Renal cortex interstitium (tissue), 11 donors: Measurements from ENCODE around the gene ZNF451. TPM values are rescaled to one million over a fixed set of nuclear protein-coding genes. Genes with fewer than 3 reads are reported as not detected.

Source experiments
- DNase-seq, 11 donors: peaks; one replicate each; pipeline ENCODE4 v3.0.0-alpha.2; 2013; ENCODE audit warnings: low read depth in 9 of 11, low spot score in 4 of 11; ENCODE audit errors: extremely low read depth in 1 of 11
- polyA plus RNA-seq, 3 donors: library from polyadenylated mRNA; unstranded; fragments of 120-200 nt; gene quantifications; one replicate each; pipeline ENCODE4 v1.2.1, GENCODE V29; 2013; ENCODE audit not compliant: insufficient read length in 3 of 3

The ZNF451 gene
- polyA plus RNA-seq, 3 donors, result 31.0 to 46.6 (median 39.1) TPM

- DNase-seq, result no peak
Measured at GRCh38 chr6:57182017-57182432, 92.0 kb downstream of the ZNF451 start.

DNA sequence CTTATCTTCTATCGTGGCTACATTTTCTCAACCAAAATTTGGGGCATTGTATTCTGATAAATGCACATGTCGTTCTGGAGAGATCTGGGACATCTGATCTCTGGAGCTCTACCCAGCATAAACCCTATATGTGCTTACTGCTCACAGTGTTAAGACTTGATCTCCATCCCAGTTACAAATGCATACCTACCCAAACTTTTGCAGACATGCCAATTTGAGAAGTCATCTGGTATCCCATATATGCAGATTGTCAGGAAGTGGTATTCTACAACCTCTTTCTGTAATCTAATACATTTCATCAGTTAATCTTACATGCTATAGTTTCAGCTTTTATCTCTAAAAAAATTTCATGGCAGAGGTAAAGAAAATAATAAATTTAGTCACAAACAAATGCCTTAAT is 93.3 kb downstream of the ZNF451 start:
- DNase-seq, result no peak

DNA sequence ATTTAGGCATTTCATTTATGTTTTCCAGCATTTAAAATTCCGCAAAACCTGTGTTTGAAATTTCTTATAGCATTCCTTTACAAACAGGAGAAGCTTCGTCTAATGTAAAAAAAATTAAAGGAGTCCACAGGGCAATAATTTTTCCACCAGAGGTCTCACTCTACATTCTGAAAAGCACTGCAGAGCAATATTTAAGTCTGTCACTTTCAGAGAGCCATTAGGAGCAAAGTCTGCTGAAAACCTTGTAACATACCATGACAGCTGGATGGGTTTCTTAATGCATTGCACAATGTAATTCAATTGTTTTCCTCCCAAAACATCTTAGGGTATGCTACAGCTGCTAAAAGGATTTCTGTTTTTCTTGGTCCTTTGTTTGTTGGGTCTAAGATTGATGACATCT is 100.2 kb downstream of the ZNF451 start:
- DNase-seq, result peak in 2 of 11 donors; percentile 16 to 35

- DNase-seq, result no peak
Measured at GRCh38 chr6:57193177-57193576, 103.2 kb downstream of the ZNF451 start.

DNA sequence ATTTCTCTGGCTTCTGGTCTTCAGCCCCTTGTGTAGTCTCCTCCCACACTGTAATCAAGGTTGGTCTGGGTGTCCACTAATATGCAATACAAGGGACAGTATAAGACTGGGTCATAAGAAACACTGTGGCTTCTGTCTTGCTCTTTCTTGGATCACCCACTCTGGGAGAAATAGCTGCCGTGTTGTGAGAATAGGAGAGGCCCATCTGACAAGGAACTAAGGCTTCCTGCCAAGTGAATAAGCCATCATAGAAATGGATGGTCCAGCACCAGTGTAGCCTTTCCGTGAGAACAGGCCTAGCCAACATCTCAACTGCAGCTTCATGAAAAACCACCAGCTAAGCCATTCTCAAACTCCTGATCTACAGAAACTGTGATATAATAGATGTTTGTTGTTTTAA is 105.5 kb downstream of the ZNF451 start:
- DNase-seq, result no peak

DNA sequence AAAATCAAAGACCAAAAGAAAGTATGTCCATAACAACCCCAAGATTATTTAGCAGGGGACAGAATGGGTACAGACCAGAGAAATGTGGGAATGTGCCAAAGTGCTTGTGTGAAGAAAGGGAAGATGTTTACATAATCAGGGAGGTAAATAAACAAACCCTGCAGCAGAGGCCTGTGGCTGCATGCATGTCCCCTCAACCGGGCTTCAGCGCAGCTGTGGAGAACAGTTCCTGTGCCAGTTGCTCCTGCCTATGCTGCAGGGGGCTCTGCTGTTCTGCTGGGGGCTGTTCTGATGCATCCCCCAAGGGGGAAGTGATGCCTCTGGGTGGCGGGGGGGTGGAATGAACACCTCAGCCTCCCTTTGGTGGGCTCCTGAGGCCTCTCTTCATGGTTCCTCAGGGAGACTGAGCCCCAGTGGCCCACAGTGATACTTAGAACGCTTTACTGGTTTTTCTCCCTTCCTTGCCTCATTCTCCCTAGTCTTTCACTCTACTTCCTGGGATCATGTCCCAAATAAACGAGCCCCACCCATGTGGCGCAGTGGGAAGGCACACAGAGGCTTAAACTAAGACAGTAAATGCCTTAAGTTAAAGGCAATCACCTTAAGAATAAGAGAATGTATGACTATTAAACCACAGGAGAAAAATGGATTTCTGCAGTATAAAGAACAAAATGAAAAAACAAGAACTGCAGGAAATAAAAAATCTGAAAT is 109.1 kb downstream of the ZNF451 start:
- DNase-seq, result no peak

- no peak for DNase-seq
Measured at GRCh38 chr6:57201718-57202117, 111.7 kb downstream of the ZNF451 start.

DNA sequence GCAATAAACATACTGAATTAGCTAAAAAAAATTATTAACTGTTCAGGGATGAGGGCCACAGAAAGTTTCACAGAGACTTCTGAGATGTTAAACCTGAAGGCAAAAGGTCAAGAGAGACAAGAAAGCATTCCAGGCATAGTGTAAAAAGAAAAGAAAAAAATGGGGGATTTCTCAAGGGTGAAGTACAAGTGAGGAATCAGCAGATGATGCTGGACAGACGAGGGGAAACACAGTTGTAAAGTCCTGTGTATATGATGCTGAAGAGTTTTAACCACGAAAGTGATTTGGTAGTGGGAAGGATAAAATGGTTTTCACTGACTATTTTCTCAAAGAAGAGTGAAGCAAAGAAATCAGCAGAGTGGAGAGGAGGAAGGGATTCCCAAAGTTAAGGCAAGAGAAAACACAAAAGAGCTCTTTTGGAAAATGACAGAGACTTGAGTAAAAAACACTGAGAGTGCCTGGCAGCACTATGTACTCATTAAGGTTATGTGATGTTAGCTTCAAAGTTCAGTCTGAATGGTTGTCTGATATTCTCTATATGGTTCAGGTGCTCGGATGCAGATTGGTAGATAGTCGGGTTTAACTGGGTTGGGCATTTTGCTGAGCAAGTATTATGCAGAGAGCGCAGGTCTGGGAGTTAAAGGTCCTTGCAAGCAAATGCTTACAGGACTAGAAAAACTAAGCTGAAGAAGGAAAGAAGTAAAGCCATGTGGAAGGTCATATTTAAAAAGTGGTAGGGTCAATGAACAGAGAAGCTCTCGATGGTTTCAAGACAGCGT is 115.8 kb downstream of the ZNF451 start:
- no peak for DNase-seq

DNA sequence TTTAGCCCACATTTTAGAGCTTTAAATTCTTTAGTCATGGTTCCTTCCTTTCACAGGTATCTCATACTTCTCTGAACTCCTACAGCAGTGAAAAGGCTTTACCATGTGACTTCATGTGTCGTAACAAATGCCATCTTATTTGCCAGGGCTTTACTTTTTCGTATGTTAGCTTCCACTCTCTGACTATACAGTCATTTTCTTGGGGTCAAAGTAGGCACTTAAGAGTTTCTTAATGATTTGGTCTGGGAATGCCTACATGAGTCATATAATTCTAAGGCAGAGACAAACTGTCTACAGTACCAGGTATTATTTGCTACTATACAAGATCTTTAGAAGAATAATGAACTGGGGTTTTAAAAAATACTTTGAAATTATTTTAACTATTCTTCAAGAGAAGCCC is 117.2 kb downstream of the ZNF451 start:
- no peak for DNase-seq

DNA sequence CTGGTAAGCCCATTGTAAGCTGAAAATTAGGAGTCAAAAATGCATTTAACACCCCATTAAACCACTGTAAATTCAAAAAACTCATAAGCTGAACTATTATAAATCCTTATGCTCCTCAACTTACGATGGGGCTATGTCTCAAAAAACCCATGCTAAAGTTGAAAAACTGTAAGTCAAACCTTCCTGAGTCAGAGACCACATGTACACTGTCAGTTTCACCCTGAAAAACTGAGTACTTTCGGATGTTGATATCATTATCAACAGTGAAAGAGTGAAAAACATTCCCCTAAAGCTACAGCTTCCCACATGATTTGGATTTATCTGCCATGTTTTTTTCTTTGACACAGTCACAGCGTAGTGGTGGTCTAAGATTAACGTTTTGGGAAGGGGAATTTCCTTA is 117.9 kb downstream of the ZNF451 start:
- no peak for DNase-seq

- no peak for DNase-seq
Measured at GRCh38 chr6:57209030-57209429, 119.0 kb downstream of the ZNF451 start.

- DNase-seq, result no peak
Measured at GRCh38 chr6:57210060-57210459, 120.1 kb downstream of the ZNF451 start.

DNA sequence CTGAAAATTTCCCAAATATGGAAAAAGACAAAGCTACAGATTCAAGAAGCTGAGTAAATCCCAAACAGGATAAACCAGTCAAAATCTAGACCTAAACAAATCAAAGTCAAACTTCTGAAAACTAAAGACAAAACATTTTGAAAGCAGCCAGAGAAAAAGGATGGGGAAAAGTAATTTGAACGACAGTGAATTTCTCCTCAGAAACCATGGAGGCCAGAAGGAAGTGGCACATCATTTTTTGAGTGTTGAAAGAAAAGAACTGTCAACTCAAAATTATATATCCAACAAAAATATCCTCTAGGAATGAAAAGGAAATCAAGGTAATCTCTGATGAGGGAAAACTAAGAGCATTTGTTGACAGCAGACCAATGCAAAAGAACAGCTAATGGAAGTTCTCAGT is 125.3 kb downstream of the ZNF451 start:
- no peak for DNase-seq

DNA sequence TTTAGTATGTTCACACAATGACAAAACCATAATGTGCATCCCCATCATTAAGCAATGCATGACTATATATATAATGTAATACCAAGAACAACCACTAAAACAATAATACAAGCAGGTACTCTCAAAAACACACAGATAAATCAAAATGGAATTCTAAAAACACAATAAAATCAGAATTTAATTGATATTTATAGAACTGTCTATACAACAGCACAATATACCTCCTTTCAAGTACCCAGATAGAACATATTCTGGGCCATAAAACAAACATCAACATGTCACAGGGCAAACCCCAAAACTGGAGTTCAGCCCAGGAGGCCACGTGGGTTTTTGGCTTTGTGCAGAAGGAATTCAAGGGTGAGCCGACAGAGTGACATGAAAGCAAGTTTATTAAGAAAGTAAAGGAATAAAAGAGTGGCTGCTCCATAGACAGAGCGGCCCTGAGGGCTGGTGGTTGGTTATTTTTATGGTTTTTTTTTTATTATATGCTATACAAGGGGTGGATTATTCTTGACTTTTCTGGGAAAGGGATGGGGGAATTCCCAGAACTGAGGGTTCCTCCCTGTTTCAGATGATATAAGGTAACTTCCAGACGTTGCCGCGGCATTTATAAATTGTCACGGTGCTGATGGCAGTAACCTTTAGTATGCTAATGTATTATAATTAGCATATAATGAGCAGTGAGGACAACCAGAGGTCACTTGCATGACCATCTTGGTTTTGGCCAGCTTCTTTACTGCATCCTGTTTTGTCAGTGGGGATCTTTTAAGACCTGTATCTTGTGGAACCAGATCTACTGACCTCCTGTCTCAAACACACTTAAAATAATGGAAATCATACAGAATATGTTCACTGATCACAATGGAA is 126.5 kb downstream of the ZNF451 start:
- DNase-seq, result no peak

GRCh38 chr6:57217270-57217669 is 127.3 kb downstream of the ZNF451 start:
- DNase-seq, result no peak

Other genes starting within 250 kb of the ZNF451 start
- 1 to 10 TPM; 4.6 to 5.7 (median 5.2) TPM for gene BEND6, start 135.1 kb upstream of the ZNF451 start, polyA plus RNA-seq
- 10 to 100 TPM; 20.7 to 27.6 (median 21.2) TPM for gene KIAA1586, start 43.5 kb upstream of the ZNF451 start, polyA plus RNA-seq
- gene BAG2, start 82.1 kb downstream of the ZNF451 start, polyA plus RNA-seq, result 1 to 10 TPM; 5.1 to 6.4 (median 5.4) TPM
- gene RAB23, start 132.1 kb downstream of the ZNF451 start, polyA plus RNA-seq, result 10 to 100 TPM; 32.7 to 42.3 (median 35.6) TPM
- gene PRIM2, start 227.4 kb downstream of the ZNF451 start, polyA plus RNA-seq, result 10 to 100 TPM; 13.5 to 20.6 (median 16.9) TPM